TTC549 (cell line): Measurements from ENCODE around the gene DEPP1.

Experiments used
- FAIRE-seq: peaks from 2 replicates; lab custom pipeline; 2012; peaks lifted over from hg19 to GRCh38; lab: Jason Lieb, UNC

The DEPP1 gene

GRCh38 chr10:44993226-44993921 lies 14.8 kb upstream of the DEPP1 start:
- no peak for FAIRE-seq

GRCh38 chr10:44992732-44993225 lies 14.2 kb upstream of the DEPP1 start:
- no peak for FAIRE-seq

- no peak for FAIRE-seq
These were observed 13.6 kb upstream of the DEPP1 start for GRCh38 chr10:44992070-44992731.

- no peak for FAIRE-seq
These were observed 13.0 kb upstream of the DEPP1 start for GRCh38 chr10:44991571-44991970.

GRCh38 chr10:44990965-44991364 lies 12.4 kb upstream of the DEPP1 start:
- FAIRE-seq, result no peak

GRCh38 chr10:44990302-44990655 lies 11.7 kb upstream of the DEPP1 start:
- no peak for FAIRE-seq

- no peak for FAIRE-seq
These were observed 11.1 kb upstream of the DEPP1 start for GRCh38 chr10:44989597-44990301.

- no peak for FAIRE-seq
These were observed 10.5 kb upstream of the DEPP1 start for GRCh38 chr10:44988957-44989585.

- FAIRE-seq, result no peak
These were observed 8.1 kb upstream of the DEPP1 start for GRCh38 chr10:44986670-44987069.

GRCh38 chr10:44986179-44986578 lies 7.6 kb upstream of the DEPP1 start:
- no peak for FAIRE-seq

- no peak for FAIRE-seq
These were observed 6.6 kb upstream of the DEPP1 start for GRCh38 chr10:44985175-44985681.

- no peak for FAIRE-seq
These were observed 6.1 kb upstream of the DEPP1 start for GRCh38 chr10:44984671-44985101.

- no peak for FAIRE-seq
These were observed 5.3 kb upstream of the DEPP1 start for GRCh38 chr10:44983895-44984278.

- no peak for FAIRE-seq
These were observed 4.7 kb upstream of the DEPP1 start for GRCh38 chr10:44983066-44983894.

GRCh38 chr10:44982496-44982895 lies 3.9 kb upstream of the DEPP1 start:
- no peak for FAIRE-seq

GRCh38 chr10:44982114-44982460 lies 3.5 kb upstream of the DEPP1 start:
- FAIRE-seq, result no peak

GRCh38 chr10:44981172-44982113 lies 2.8 kb upstream of the DEPP1 start:
- FAIRE-seq, result no peak

GRCh38 chr10:44980309-44981171 lies 1.9 kb upstream of the DEPP1 start:
- no peak for FAIRE-seq

- no peak for FAIRE-seq
These were observed 927 bp upstream of the DEPP1 start for GRCh38 chr10:44979281-44980191.
